NCI-H1092 (cell line): ENCODE results near the gene DGKK.
"Not testable (repeated sequence)": the region's sequence is repeated elsewhere in the genome, so short reads cannot be mapped to it uniquely, and the experiment has no call there.

ENCODE experiments used
- DNase-seq: peaks from one replicate; lab custom pipeline; 2025; lab: John Stamatoyannopoulos, UW

The DGKK gene

DNA sequence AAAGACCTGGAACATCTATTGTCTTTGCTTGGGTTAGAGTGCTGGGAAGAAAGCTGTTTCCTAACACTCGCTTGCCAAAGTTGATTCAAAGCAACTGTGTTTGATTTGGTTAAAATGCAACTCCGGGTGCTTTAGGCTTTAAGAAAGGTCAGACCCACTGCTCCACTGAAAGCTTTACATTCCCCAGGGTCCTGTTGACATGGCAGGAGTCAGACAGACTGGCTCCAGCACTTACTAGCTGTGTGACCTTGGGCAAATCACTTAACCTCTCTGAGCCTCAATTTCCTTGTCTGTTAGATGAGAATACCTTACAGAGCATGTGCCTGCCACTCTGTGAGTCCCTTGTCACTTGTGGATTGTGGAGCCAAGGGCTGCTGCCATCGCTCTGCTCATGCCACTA is 39.0 kb downstream of the DGKK start:
- no peak for DNase-seq

DNA sequence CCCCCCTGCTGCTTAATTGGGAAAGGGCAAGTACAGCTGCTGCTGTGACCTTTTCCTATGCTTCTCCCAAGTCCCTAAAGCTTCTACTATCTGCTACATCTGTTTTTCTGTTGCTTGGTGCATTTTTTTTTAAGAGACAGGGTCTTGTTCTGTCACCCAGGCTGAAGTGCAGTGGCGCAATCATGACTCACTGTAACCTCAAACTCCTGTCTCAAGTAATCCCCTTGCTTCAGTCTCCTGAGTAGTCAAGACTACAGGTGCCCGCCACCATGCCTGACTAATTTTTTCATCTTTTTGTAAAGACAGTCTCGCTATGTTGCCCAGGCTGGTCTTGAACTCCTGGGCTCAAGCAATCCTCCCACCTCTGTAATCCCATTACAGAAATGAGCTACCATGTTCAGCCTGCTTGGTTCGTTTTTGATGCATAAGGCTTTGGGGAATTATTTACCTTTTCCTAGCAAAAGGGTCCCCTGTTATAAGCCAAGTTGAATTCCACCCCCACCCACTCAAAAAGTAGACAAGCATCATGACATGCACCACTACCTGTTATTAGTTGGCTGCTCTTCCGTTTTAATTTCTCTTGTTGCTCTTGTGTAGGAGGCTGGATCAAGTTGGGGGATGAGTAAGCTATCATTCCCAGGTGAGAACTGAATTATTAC is 39.6 kb downstream of the DGKK start:
- no peak for DNase-seq

DNA sequence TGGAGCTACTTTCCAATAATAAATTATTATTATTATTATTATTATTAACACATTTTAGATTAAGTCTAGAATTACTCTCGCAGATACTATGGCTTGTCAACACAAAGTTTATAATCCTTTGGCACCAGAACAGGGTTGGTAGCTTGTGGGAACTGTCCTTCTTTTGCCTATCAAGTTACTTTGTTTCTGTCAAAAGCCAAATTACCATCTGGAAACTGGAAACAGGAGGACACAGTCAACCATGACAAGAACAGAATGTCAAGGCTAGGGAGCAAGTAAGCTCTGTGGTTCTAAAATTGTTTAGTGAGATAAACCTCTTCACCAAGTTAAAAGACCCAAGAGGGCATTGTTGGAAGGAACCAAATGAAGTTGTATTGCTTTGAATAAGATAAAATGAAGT is 42.5 kb downstream of the DGKK start:
- no peak for DNase-seq

DNA sequence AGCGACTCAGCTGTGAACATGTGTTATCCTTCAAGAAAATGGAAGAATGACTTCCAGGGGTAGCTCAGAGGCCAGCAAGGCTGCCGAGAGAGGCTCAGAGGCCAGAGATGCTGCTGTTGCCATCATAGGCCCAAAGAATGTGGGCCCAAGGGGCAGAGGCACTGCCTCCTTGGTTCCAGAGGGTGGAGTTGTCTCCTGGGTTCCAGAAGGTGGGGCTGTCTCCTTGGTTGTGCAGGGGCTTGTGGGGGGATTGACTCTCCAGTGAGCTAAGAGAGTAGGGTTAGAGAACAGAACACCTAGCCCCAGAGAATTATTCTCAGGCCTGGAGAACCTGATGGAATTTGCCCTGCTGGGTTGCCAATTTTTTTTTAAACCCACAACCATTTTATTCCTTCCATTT is 62.6 kb downstream of the DGKK start:
- DNase-seq: no peak

DNA sequence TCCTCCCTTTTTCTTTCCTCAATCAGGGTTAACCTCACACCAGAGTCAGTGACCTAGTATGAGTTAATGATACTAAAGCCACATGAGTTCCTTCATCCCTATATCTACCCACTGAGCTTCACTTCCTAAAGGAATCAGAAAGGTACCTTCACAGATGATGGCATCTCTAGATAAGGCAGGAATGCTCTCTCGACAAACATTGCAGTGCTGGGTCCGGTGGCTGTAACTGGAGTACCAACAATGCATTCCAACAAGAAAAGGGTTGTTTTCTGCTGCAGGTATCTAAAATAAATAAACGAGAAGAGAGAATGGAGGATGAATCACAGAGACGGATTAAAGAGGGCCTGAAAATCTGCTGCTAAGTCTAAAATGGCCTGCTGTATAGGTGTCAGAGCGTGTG is 66.7 kb downstream of the DGKK start:
- DNase-seq: no peak

DNA sequence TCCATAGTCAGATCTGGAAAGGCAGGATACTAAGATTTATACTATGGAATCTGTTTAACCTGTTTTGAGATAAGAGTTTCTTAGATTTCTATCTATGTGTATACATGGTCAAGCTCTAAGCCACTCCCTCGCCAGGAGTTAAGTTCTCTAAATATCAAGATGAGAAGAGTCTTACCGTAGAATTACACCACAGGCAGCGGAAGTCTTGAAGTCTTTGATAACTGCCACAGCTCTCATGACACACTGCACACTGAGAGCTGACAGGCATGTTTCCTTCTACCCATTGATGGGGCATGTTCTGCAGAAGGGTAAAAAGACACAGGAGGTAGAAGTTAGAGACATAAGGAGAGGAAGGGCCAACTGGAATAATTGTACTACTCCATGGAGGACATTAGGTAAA is 67.7 kb downstream of the DGKK start:
- no peak for DNase-seq

DNA sequence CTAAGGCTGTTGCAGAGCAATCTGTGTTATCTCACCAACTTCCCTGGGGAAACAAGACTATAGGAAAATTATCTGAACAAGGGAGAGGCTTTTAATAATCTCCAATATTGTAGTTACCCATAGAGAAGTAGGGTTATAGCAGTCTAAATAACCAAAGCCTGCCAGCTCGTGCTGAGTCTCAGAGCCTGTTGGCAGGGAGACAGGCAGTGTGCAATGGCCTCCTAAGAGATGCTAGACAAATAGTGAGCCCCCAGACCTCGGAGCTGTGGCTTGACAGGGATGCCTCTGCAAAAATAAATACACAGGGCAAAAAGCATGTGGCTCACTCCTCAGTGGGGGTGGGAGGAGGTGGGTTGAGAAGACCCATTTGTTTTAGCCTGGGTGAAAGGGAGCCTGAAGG is 76.7 kb downstream of the DGKK start:
- no peak for DNase-seq

DNA sequence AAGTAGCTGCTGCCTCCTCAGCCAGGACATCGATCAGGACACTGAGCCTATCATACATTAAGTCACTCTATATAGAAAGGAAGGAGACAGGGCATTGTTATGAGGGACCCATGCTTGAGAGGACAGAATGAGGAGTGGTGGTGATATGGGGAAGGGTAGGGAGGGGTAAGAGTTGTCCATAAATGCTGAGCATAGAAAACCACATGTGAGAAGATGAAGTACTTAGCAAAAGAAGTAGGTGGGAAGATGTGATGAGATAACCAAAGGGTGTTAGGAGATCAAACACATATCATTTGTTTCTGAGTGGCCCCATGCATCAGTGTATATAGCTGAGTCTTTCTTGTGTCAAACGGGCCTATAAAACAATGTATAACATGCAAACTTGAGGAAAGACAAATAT is 84.1 kb downstream of the DGKK start:
- no peak for DNase-seq

DNA sequence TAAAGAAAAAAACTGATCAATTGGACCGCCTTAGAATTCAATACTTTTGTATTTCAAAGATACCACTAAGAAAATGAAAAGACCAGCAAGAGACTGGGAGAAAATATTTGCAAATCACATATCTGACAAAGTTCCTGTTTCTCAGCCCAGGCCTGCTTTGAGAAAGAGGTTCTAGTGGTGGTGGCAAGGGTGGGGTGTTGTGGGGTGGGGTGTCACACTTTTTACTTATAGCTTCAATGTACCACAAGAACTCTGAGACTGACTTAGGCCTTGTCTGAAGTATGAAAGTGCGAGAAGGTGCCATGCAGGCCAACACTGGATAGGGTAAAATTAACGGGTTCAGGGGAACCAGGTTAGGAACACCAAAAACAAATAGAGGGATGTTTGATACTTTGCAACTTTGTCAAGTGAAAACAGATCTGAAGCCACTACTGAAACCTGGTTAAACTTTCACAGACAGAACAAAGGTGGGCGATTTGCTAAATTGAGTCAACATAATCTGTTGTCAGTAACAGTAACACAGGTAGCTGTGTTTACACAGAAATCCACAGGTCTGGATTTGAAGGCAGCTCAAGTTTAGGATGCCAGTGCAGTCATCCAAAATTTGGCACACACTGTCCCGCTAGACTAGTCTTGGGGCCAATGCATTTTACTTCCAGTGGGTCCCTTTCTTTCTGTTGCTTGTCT is 88.8 kb downstream of the DGKK start:
- no peak for DNase-seq

DNA sequence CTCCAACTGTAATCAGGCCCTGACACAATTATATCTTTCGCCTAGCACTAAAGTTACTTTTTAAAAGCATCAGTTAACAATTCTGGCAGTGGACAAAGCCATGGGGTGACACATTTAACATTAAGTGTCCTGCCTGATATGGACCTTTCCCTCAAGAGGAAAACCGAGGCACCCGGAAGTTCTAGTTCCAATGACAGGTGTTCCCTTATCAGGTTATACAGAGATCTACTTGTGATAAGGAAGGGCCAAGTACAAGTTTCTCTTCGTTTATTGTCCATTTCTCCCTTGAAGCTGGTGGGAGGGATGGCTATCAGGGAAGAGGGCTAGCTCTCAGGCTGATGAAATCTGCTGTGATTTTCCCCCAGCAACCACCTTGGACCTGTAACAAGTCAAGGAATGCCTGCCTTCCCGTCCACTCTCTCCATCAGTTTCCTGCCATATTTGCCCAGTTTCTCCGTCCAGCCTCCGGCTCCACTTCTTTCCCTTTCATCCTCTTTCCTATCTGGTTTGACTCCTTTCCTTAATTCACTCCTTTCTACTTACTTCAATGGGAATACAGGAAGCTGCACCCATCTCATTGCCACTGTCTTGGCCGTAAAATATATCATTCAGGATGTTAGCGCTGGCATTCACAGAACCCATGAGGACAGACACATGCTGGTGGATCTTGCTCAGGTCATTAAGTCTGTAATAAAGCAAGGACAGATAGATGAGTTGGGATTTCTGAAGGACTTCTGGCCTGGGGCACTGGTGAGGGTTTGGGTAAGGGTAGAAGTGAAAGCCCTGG is 95.0 kb downstream of the DGKK start:
- DNase-seq: no peak

DNA sequence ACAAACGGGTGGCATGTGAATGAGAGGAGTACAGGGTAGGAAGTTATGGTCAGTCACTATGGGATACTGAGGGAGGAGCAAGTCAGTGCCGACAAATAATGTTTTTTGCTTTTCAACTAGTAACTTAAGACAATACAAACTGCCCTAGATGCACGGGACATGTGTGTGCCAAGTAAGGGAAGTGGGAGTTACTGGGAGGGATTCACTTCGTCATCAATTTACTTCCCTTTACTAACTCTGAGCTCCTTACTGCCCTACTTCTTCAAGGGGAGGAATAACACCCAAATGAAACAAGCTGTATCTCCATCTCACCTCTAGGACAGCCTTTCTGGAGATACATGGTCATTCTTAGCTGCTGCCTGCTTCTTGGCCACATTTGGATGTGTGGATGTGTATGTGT is 97.7 kb downstream of the DGKK start:
- DNase-seq: no peak

DNA sequence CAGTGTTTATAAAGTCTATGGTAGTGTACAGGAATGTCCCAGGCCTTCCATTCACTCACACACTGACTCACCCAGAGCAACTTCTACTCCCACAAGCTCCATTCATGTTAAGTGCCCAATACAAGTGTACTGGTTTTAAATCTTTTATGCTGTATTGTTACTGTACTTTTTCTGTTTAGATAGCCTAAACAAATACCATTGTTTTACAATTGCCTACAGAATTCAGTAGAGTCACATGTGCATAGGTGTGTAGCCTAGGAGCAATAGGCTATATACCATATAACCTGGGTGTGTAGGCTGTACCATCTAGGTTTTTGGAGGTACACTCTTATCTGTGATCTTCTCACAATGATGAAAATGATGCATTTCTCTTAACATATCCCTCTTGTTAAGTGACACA is 126.7 kb downstream of the DGKK start:
- no peak for DNase-seq

DNA sequence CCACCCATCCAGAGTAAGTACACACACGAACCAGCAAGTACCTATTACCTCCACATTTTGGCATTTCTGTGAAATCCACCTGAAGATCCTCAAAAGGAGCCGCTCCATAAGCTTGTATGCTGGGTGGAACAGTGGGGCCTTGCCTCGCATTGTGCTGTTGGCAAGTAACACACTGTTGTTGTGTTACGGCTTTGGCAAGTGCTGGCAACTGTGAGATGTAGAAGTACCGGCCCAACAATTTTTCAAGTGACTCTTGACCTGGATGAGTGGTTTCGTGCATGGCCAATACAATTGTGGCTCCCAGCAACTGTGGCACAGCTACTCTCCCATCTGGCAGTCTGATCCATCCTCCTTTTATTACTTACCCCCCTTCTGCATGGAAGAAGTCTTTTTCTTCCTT is 137.3 kb downstream of the DGKK start:
- DNase-seq: peak; percentile 32

DNA sequence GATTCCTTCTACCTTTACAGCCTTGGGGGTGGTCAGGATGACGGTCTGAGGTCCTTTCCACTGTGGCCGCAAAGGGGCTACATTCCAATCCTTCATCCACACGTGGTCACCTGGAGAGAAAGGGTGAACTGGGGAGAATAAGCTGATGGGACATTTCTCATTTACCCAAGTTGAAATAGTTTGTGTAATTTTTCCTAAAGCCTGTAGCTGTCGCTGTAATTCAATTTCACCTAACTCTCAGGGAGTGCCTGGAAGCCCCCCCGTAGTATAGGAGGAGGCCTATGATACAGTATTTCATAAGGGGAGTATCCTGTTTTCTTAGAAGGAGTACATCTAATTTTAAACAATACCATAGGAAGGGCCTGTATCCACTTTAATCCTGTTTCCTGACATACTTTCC is 138.0 kb downstream of the DGKK start:
- DNase-seq: not testable (repeated sequence)

DNA sequence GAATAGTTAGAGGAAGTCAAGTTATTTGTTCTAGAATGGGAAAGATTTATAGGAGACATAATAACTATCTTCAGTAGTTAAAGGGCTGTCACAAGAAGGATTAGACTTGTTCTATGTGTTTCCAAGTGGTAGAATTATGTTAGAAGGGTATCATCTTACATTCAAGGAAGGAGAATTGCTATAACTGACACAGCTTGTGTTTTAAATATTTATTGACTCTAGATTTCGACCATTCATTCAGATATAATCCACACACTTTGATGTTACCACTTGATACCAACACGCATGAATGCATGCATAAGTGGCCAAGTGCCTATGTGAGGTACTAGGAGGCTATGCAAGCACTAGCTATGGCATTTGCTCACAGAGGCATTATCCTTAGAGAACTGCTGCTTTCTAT is 143.4 kb downstream of the DGKK start:
- no peak for DNase-seq
